Neural cell (in vitro differentiated cells): ENCODE measurements around the gene PCDHGA7. TPM values are rescaled to one million over a fixed set of nuclear protein-coding genes. Genes with fewer than 3 reads are reported as not detected.

Source experiments
- H2AFZ ChIP-seq: fragments of 200-600, 300-800 bp; sonication (generic), shearing (Covaris generic); 2 replicates; pipeline ENCODE4 v1.6.0; 2014; ENCODE audit warnings: low read depth, mild to moderate bottlenecking, antibody characterized with exemption, low read length, moderate library complexity
- H3F3A ChIP-seq: fragments of 200-600 bp; shearing (Covaris generic); 2 replicates; pipeline ENCODE4 v1.6.1; 2016; ENCODE audit warnings: mild to moderate bottlenecking, moderate library complexity, mixed read lengths, antibody characterized with exemption, low read length; ENCODE audit not compliant: insufficient read depth, poor library complexity, severe bottlenecking
- H3K27ac ChIP-seq: fragments of 200-600, 300-800 bp; sonication (generic), shearing (Covaris generic); 2 replicates; pipeline ENCODE4 v1.5.1; 2014; ENCODE audit warnings: mild to moderate bottlenecking, low read length, moderate library complexity
- H3K27me3 ChIP-seq: fragments of 300-800, 200-600 bp; sonication (generic), shearing (Covaris generic); 2 replicates; pipeline ENCODE4 v1.6.0; 2014; ENCODE audit warnings: mild to moderate bottlenecking, low read depth, low read length, moderate library complexity; ENCODE audit not compliant: insufficient read depth
- H3K36me3 ChIP-seq: fragments of 300-800, 200-600 bp; sonication (generic), shearing (Covaris generic); 2 replicates; pipeline ENCODE4 v1.5.1; 2014; ENCODE audit warnings: mild to moderate bottlenecking, antibody characterized with exemption, low read length, moderate library complexity; ENCODE audit not compliant: insufficient read depth
- H3K4me2 ChIP-seq: fragments of 300-800, 200-600 bp; sonication (generic), shearing (Covaris generic); 2 replicates; pipeline ENCODE4 v1.6.0; 2014; ENCODE audit warnings: mild to moderate bottlenecking, low read length
- H3K4me3 ChIP-seq: fragments of 300-800, 200-600 bp; sonication (generic), shearing (Covaris generic); 2 replicates; pipeline ENCODE4 v1.5.1; 2014; ENCODE audit warnings: mild to moderate bottlenecking, low read length, moderate library complexity
- H3K79me2 ChIP-seq: fragments of 200-600 bp; shearing (Covaris generic); replicated peaks from 2 replicates; pipeline ENCODE4 v1.6.0; 2014; ENCODE audit warnings: mild to moderate bottlenecking, low read length, moderate library complexity; ENCODE audit not compliant: insufficient read depth
- H3K9ac ChIP-seq: fragments of 300-800, 200-600 bp; sonication (generic), shearing (Covaris generic); 2 replicates; pipeline ENCODE4 v1.6.1; 2016; ENCODE audit warnings: mild to moderate bottlenecking, low read length, mixed read lengths
- H3K9me2 ChIP-seq: fragments of 200-600 bp; shearing (Covaris generic); 2 replicates; pipeline ENCODE4 v1.6.1; 2016; ENCODE audit warnings: mild to moderate bottlenecking, low read length, mixed read lengths; ENCODE audit not compliant: insufficient read depth
- H3K9me3 ChIP-seq: fragments of 200-600, 300-800 bp; sonication (generic), shearing (Covaris generic); 2 replicates; pipeline ENCODE4 v1.6.1; 2016; ENCODE audit warnings: mild to moderate bottlenecking, mixed run types, low read length, moderate library complexity, mixed read lengths
- H4K20me1 ChIP-seq: fragments of 200-600 bp; shearing (Covaris generic); 2 replicates; pipeline ENCODE4 v1.6.1; 2016; ENCODE audit warnings: mild to moderate bottlenecking, mixed run types; ENCODE audit not compliant: insufficient read depth
- CTCF ChIP-seq: fragments of 450-650 bp; IDR thresholded peaks from 2 replicates; pipeline ENCODE4 v1.5.1; 2014; ENCODE audit warnings: antibody characterized with exemption, mild to moderate bottlenecking, moderate library complexity; ENCODE audit not compliant: poor library complexity, severe bottlenecking
- EP300 ChIP-seq: fragments of 450-650 bp; conservative IDR thresholded peaks from 2 replicates; pipeline ENCODE4 v1.6.1; 2014; ENCODE audit warnings: antibody characterized with exemption, mild to moderate bottlenecking, moderate library complexity; ENCODE audit not compliant: poor library complexity, severe bottlenecking
- EZH2 ChIP-seq: fragments of 200-600, 300-800 bp; shearing (Covaris generic), sonication (generic); IDR thresholded peaks from 2 replicates; pipeline ENCODE4 v1.6.1; 2014; ENCODE audit warnings: antibody characterized with exemption, low read length, borderline replicate concordance, mild to moderate bottlenecking; ENCODE audit not compliant: insufficient read depth, poor library complexity, severe bottlenecking
- MXI1 ChIP-seq: fragments of 450-650 bp; conservative IDR thresholded peaks from 2 replicates; pipeline ENCODE4 v1.6.1; 2014; ENCODE audit warnings: antibody characterized with exemption, mild to moderate bottlenecking; ENCODE audit not compliant: poor library complexity, severe bottlenecking
- POLR2AphosphoS5 ChIP-seq: IDR thresholded peaks from 2 replicates; pipeline ENCODE4 v1.6.1; 2012
- RAD21 ChIP-seq: fragments of 450-650 bp; conservative IDR thresholded peaks from 2 replicates; pipeline ENCODE4 v1.6.1; 2014; ENCODE audit warnings: antibody characterized with exemption, mild to moderate bottlenecking, moderate library complexity
- REST ChIP-seq: IDR thresholded peaks from 2 replicates; pipeline ENCODE4 v1.6.1; 2012; ENCODE audit warnings: borderline replicate concordance
- SMC3 ChIP-seq: fragments of 450-650 bp; conservative IDR thresholded peaks from 2 replicates; pipeline ENCODE4 v1.6.1; 2014; ENCODE audit warnings: antibody characterized with exemption, mild to moderate bottlenecking, moderate library complexity; ENCODE audit not compliant: poor library complexity
- TAF1 ChIP-seq: IDR thresholded peaks from 2 replicates; pipeline ENCODE4 v1.6.1; 2012; ENCODE audit warnings: low read depth
- polyA plus RNA-seq: library from polyadenylated mRNA; depleted of rRNA; stranded (reverse); fragments of >200 nt; gene quantifications from 2 replicates; pipeline ENCODE4 v1.2.3, GENCODE V29; 2014

Gene PCDHGA7
- polyA plus RNA-seq, 1 donor from 2014 or later = not detected

GRCh38 chr5:141371572-141372475, 10.7 kb upstream of the PCDHGA7 start:
- TF ChIP-seq REST (no peak), POLR2AphosphoS5 (no peak), SMC3 (no peak), EZH2 (no peak)
- Histone ChIP-seq H4K20me1 (no peaks in the 10 kb centered on the region), H3F3A (no peaks in the 10 kb centered on the region), H3K36me3 (no peaks in the 10 kb centered on the region), H3K9me2 (no peaks in the 10 kb centered on the region), H3K4me3 (no peak overlapping the region), H3K27ac (no peak overlapping the region), H3K79me2 (no peaks in the 10 kb centered on the region), H3K4me2 (no peak overlapping the region), H2AFZ (no peak overlapping the region), H3K9ac (no peak overlapping the region), H3K9me3 (peaks cover 35% of the 10 kb centered on the region), H3K27me3 (no peaks in the 10 kb centered on the region)

GRCh38 chr5:141373673-141374317, 8.7 kb upstream of the PCDHGA7 start, which contains the start of gene PCDHGA6:
TSS of gene PCDHGA6 (plus strand) at chr5:141373891. CDS start at chr5:141374084, 193 bp downstream.
- TF ChIP-seq RAD21 (no peak), REST (no peak), MXI1 (no peak), TAF1 (no peak), EZH2 (no peak), POLR2AphosphoS5 (no peak), CTCF (no peak), EP300 (no peak), SMC3 (no peak)

More at GRCh38 chr5:141373673-141374317, 8.7 kb upstream of the PCDHGA7 start, which contains the start of gene PCDHGA6:
- Histone ChIP-seq H3K79me2 (no peaks in the 10 kb centered on the region), H3K27me3 (no peaks in the 10 kb centered on the region), H3K4me3 (no peak within 1 kb of the TSS), H3K9me2 (no peaks in the 10 kb centered on the region), H2AFZ (no peak within 1 kb of the TSS), H3K4me2 (no peak within 1 kb of the TSS), H3K9me3 (peaks cover 35% of the 10 kb centered on the region), H3K27ac (no peak within 1 kb of the TSS), H3K9ac (no peak within 1 kb of the TSS), H3F3A (no peaks in the 10 kb centered on the region), H4K20me1 (no peaks in the 10 kb centered on the region), H3K36me3 (no peaks in the 10 kb centered on the region)
